ENCODE measurements around the gene EIF5A. TPM values are rescaled to one million over a fixed set of nuclear protein-coding genes. Genes with fewer than 3 reads are reported as not detected.
A peak's percentile ranks its signal among the peaks of the same experiment; 100 is the strongest.

EIF5A gene
- total RNA-seq, 3 donors from 2014 or later (not counting 1 experiment from before 2014, with no cell fraction given) = 483 to 608 (median 492) TPM

DNA sequence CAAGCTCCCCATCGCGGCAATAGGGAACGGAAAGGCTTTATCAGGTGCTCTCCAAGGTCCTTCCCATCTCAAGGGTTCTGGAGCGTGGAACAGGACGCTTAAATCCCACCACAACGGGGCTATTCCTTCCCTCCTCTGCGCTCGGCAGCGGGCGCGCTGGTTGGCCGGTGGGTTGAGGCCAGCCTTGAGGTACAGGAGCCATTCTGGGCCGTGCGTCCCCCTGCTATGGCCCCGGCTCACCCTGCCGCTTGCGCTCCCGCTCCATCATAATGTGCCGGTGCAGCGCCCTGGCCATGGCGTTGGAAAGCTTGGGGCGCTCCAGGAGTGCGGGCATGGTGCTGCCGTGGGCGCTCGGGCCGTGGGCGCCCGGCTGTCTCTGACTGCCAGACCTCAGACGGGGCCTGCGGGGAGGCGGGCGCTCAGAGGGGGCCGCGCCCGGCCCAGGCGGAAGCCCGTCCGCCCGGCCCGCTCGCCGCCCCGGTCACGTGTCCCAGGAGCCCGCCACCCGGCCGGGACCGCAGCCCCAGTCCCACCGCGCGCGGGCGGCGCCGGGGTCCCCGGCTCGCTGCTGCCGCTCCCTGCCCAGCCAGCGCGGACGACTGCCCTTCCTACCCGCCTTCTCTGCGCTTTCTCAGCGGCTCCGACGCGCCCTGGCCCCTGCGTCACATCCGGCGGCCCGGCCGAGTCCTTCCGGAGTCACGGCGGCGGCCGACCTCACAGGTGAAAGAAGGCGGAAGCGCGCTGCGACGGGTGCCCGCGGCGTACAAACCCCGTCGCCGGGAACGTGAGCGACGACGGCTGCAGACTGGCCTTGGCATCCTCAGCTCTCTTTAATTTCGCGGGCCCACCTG lies 7.5 kb downstream of the EIF5A start, which contains the start of gene GPS2:
GPS2 (minus strand) TSS at position 642 of the 851 bp plus-strand sequence; CDS start at position 334, 308 bp downstream.
- no peaks in the 10 kb centered on the region for H3K9me3 ChIP-seq (ENCODE audit: control insufficient read depth, insufficient read depth, low read length)
- TF ChIP-seq, protein P1, sequence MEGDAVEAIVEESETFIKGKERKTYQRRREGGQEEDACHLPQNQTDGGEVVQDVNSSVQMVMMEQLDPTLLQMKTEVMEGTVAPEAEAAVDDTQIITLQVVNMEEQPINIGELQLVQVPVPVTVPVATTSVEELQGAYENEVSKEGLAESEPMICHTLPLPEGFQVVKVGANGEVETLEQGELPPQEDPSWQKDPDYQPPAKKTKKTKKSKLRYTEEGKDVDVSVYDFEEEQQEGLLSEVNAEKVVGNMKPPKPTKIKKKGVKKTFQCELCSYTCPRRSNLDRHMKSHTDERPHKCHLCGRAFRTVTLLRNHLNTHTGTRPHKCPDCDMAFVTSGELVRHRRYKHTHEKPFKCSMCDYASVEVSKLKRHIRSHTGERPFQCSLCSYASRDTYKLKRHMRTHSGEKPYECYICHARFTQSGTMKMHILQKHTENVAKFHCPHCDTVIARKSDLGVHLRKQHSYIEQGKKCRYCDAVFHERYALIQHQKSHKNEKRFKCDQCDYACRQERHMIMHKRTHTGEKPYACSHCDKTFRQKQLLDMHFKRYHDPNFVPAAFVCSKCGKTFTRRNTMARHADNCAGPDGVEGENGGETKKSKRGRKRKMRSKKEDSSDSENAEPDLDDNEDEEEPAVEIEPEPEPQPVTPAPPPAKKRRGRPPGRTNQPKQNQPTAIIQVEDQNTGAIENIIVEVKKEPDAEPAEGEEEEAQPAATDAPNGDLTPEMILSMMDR (IDR thresholded peaks at IDR 0.05) = no peak
- H3K27me3 ChIP-seq (ENCODE audit: control insufficient read depth, insufficient read depth, low read length) = no peaks in the 10 kb centered on the region
- H3K4me3 ChIP-seq (ENCODE audit: low read length) = peak within 1 kb of the TSS; percentile 66
- H3K9me3 Mint-ChIP-seq = no peaks in the 10 kb centered on the region
- ATAC-seq (peak; percentile 83 to 87 (median 86)), DNase-seq (peak; percentile 94 to 95)
- intact Hi-C loops (cut with micrococcal nuclease) = loop anchor here (2.0 kb wide), 1 partner anchor 14 kb away; the partner anchor contains the start of gene NEURL4
- H3K36me3 Mint-ChIP-seq = peaks cover 12% of the 10 kb centered on the region
- peaks cover 48% of the 10 kb centered on the region for H3K36me3 ChIP-seq (ENCODE audit: control insufficient read depth, insufficient read depth, low read length)
- H3K4me1 Mint-ChIP-seq = peaks cover 34 to 57% of the 10 kb centered on the region in 2 donors
- H3K4me3 Mint-ChIP-seq = peak within 1 kb of the TSS; percentile 97
- peak within 1 kb of the TSS; percentile 91 to 99 for H3K27ac Mint-ChIP-seq
- H3K27ac ChIP-seq (ENCODE audit: low read length) = peak within 1 kb of the TSS; percentile 86
- no peaks in the 10 kb centered on the region for H3K27me3 Mint-ChIP-seq (ENCODE audit: low read depth in 2 of 2)
- WGBS (ENCODE audit: insufficient coverage) = under 1% methylated on average over 95 of the region's 95 CpGs
- H3K4me1 ChIP-seq (ENCODE audit: control insufficient read depth, insufficient read depth, low read length) = peaks cover 44% of the 10 kb centered on the region

DNA sequence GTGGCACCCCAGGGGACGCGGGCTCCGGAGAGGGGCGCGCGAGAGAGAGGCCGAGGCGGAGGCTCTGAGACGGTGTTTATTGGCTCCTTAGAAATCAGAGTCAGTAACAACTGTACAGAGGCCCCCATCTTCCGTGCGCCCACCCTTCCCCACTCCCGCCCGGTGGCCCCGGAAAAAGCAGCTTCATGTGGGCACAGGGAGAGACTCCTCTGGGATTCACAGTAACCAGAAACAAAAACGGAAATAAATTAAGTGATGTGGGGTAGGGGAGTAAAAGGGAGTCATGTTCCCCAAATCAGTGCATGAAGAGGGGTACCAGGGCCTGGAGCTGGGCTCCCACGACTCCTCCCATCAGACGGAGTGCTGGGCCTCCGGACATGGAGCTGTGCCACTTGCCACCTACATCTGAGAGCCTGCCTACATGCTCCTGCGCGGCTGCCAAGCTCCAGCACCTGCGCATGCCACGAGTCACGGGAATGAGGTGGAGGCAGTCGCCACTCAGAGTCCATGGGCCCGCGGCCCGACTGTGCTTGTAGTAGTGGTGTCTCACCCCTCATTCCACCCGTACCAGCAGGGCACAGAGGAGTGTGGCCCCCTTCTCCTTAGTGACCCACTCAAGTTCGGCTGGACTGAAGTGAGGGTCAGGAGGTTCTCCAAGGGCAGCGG lies 8.3 kb downstream of the EIF5A start:
- Histone ChIP-seq H3K27ac (ENCODE audit: low read length) (peak overlapping the region; percentile 86), H3K4me1 (ENCODE audit: control insufficient read depth, insufficient read depth, low read length) (peaks cover 41% of the 10 kb centered on the region), H3K9me3 (ENCODE audit: control insufficient read depth, insufficient read depth, low read length) (no peaks in the 10 kb centered on the region), H3K4me3 (ENCODE audit: low read length) (peak overlapping the region; percentile 66), H3K36me3 (ENCODE audit: control insufficient read depth, insufficient read depth, low read length) (peaks cover 46% of the 10 kb centered on the region), H3K27me3 (ENCODE audit: control insufficient read depth, insufficient read depth, low read length) (no peaks in the 10 kb centered on the region)
- Mint-ChIP-seq H3K27ac (peak overlapping the region; percentile 91 to 99), H3K36me3 (peaks cover 4% of the 10 kb centered on the region), H3K27me3 (ENCODE audit: low read depth in 2 of 2) (no peaks in the 10 kb centered on the region), H3K9me3 (no peaks in the 10 kb centered on the region), H3K4me3 (peak overlapping the region; percentile 97), H3K4me1 (peaks cover 26 to 50% of the 10 kb centered on the region in 2 donors)
- ATAC-seq (no peak), DNase-seq (peak in 1 of 2 donors; percentile 17)
- intact Hi-C loops (cut with micrococcal nuclease) = loop anchor here (2.0 kb wide), 1 partner anchor 13 kb away; the partner anchor contains the start of gene NEURL4
- TF ChIP-seq, protein P1 (IDR thresholded peaks at IDR 0.05) = no peak
- WGBS (ENCODE audit: insufficient coverage) = 47% methylated on average over 28 of the region's 30 CpGs

DNA sequence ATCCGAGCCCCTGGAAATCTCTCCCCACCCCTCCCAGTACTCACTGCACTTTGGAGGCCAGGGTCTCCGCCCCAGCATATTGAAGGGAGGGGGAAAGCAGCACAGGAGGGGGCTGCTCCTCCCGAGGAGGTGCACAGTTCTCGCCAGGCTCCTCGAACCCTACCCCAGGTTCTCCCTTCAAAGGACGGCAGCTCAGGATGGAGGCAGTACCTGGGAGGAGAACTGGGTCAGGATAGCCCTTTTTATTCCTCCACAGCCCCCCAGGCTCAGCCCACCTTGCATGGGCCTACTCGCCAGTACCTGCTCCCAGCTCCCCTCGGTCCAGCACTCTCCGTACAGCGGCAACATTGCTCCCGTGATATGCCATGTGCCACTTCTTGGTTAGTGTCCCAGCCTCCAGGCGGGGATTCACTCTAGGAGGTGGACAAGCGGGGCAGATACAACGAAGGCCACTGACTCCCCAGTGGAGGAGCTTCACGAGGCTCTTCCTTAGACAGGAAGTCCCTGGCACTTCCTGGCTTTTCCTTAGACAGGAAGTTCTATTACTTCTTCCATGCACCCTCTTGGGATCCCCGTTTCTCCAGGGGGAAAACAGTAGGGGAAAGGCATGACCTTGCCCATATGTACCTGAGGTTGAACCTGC lies 9.9 kb downstream of the EIF5A start:
- TF ChIP-seq, protein P1 (IDR thresholded peaks at IDR 0.05) = no peak
- H3K9me3 Mint-ChIP-seq = no peaks in the 10 kb centered on the region
- peaks cover 49% of the 10 kb centered on the region for H3K36me3 ChIP-seq (ENCODE audit: control insufficient read depth, insufficient read depth, low read length)
- H3K4me1 ChIP-seq (ENCODE audit: control insufficient read depth, insufficient read depth, low read length) = peaks cover 36% of the 10 kb centered on the region
- peak overlapping the region; percentile 56 to 99 for H3K27ac Mint-ChIP-seq
- peaks cover 17 to 35% of the 10 kb centered on the region in 2 donors for H3K4me1 Mint-ChIP-seq
- H3K27me3 ChIP-seq (ENCODE audit: control insufficient read depth, insufficient read depth, low read length) = no peaks in the 10 kb centered on the region
- intact Hi-C loops (cut with micrococcal nuclease) = no loop called here
- DNase-seq = no peak
- ATAC-seq = no peak
- H3K9me3 ChIP-seq (ENCODE audit: control insufficient read depth, insufficient read depth, low read length) = no peaks in the 10 kb centered on the region
- no peak overlapping the region for H3K4me3 ChIP-seq (ENCODE audit: low read length)
- WGBS (ENCODE audit: insufficient coverage) = 91% methylated on average over 14 of the region's 16 CpGs
- H3K36me3 Mint-ChIP-seq = no peaks in the 10 kb centered on the region
- H3K27ac ChIP-seq (ENCODE audit: low read length) = no peak overlapping the region
- peak overlapping the region; percentile 49 for H3K4me3 Mint-ChIP-seq
- no peaks in the 10 kb centered on the region for H3K27me3 Mint-ChIP-seq (ENCODE audit: low read depth in 2 of 2)
